ENCODE data around the gene TF.
"Not testable (repeated sequence)": the region's sequence is repeated elsewhere in the genome, so short reads cannot be mapped to it uniquely, and the experiment has no call there.

The TF gene

GRCh38 chr3:133712017-133712416, 34.2 kb upstream of the TF start:
- TF ChIP-seq MAX (IDR thresholded peaks at IDR 0.05; ENCODE audit: low read depth, low read length) = no peak
- TF ChIP-seq MYC (IDR thresholded peaks at IDR 0.05; ENCODE audit: low read depth, low read length) = no peak
- TF ChIP-seq POLR2A (IDR thresholded peaks at IDR 0.05; ENCODE audit: extremely low read depth, insufficient read length) = no peak
- TF ChIP-seq CTCF (IDR thresholded peaks at IDR 0.05; ENCODE audit: low read depth, low read length) = no peak
- no peak for DNase-seq (ENCODE audit: low read depth)
- no peak overlapping the region for H3K4me3 ChIP-seq (ENCODE audit: low read depth, low read length)

- DNase-seq (ENCODE audit: low read depth) = no peak
- TF ChIP-seq POLR2A (IDR thresholded peaks at IDR 0.05; ENCODE audit: extremely low read depth, insufficient read length) = no peak
- TF ChIP-seq MYC (IDR thresholded peaks at IDR 0.05; ENCODE audit: low read depth, low read length) = no peak
- TF ChIP-seq CTCF (IDR thresholded peaks at IDR 0.05; ENCODE audit: low read depth, low read length) = no peak
- no peak for TF ChIP-seq MAX (IDR thresholded peaks at IDR 0.05; ENCODE audit: low read depth, low read length)
Measured at GRCh38 chr3:133713347-133713746, 32.8 kb upstream of the TF start.

GRCh38 chr3:133717424-133717823, 28.8 kb upstream of the TF start:
- TF ChIP-seq MAX (IDR thresholded peaks at IDR 0.05; ENCODE audit: low read depth, low read length) = no peak
- TF ChIP-seq CTCF (IDR thresholded peaks at IDR 0.05; ENCODE audit: low read depth, low read length) = no peak
- no peak for TF ChIP-seq POLR2A (IDR thresholded peaks at IDR 0.05; ENCODE audit: extremely low read depth, insufficient read length)
- TF ChIP-seq MYC (IDR thresholded peaks at IDR 0.05; ENCODE audit: low read depth, low read length) = no peak
- DNase-seq (ENCODE audit: low read depth) = no peak
- H3K4me3 ChIP-seq (ENCODE audit: low read depth, low read length) = no peak overlapping the region

More at GRCh38 chr3:133713347-133713746, 32.8 kb upstream of the TF start:
- H3K4me3 ChIP-seq (ENCODE audit: low read depth, low read length) = no peak overlapping the region

GRCh38 chr3:133722935-133723334, 23.3 kb upstream of the TF start:
- DNase-seq (ENCODE audit: low read depth) = no peak
- no peak for TF ChIP-seq MAX (IDR thresholded peaks at IDR 0.05; ENCODE audit: low read depth, low read length)
- no peak overlapping the region for H3K4me3 ChIP-seq (ENCODE audit: low read depth, low read length)

GRCh38 chr3:133730993-133731392, 15.2 kb upstream of the TF start:
- TF ChIP-seq MAX (IDR thresholded peaks at IDR 0.05; ENCODE audit: low read depth, low read length) (no peak), CTCF (IDR thresholded peaks at IDR 0.05; ENCODE audit: low read depth, low read length) (no peak), POLR2A (IDR thresholded peaks at IDR 0.05; ENCODE audit: extremely low read depth, insufficient read length) (no peak), MYC (IDR thresholded peaks at IDR 0.05; ENCODE audit: low read depth, low read length) (no peak)

GRCh38 chr3:133732231-133732630, 14.0 kb upstream of the TF start:
- DNase-seq (ENCODE audit: low read depth); H3K4me3 ChIP-seq (ENCODE audit: low read depth, low read length): not testable (repeated sequence)

More at GRCh38 chr3:133730993-133731392, 15.2 kb upstream of the TF start:
- no peak for DNase-seq (ENCODE audit: low read depth)
- H3K4me3 ChIP-seq (ENCODE audit: low read depth, low read length) = no peak overlapping the region

GRCh38 chr3:133733226-133733625, 13.0 kb upstream of the TF start:
- TF ChIP-seq POLR2A (IDR thresholded peaks at IDR 0.05; ENCODE audit: extremely low read depth, insufficient read length) = no peak
- TF ChIP-seq CTCF (IDR thresholded peaks at IDR 0.05; ENCODE audit: low read depth, low read length) = no peak
- no peak for TF ChIP-seq MYC (IDR thresholded peaks at IDR 0.05; ENCODE audit: low read depth, low read length)
- no peak for TF ChIP-seq MAX (IDR thresholded peaks at IDR 0.05; ENCODE audit: low read depth, low read length)
- H3K4me3 ChIP-seq (ENCODE audit: low read depth, low read length) = no peak overlapping the region
- no peak for DNase-seq (ENCODE audit: low read depth)
